Neural cell (in vitro differentiated cells): ENCODE measurements around the gene TANC2. TPM values are rescaled to one million over a fixed set of nuclear protein-coding genes. Genes with fewer than 3 reads are reported as not detected.

Experiments
- H2AFZ ChIP-seq: fragments of 200-600, 300-800 bp; sonication (generic), shearing (Covaris generic); 2 replicates; pipeline ENCODE4 v1.6.0; 2014; ENCODE audit warnings: low read depth, mild to moderate bottlenecking, antibody characterized with exemption, low read length, moderate library complexity
- H3F3A ChIP-seq: fragments of 200-600 bp; shearing (Covaris generic); 2 replicates; pipeline ENCODE4 v1.6.1; 2016; ENCODE audit warnings: mild to moderate bottlenecking, moderate library complexity, mixed read lengths, antibody characterized with exemption, low read length; ENCODE audit not compliant: insufficient read depth, poor library complexity, severe bottlenecking
- H3K27ac ChIP-seq: fragments of 200-600, 300-800 bp; sonication (generic), shearing (Covaris generic); 2 replicates; pipeline ENCODE4 v1.5.1; 2014; ENCODE audit warnings: mild to moderate bottlenecking, low read length, moderate library complexity
- H3K27me3 ChIP-seq: fragments of 300-800, 200-600 bp; sonication (generic), shearing (Covaris generic); 2 replicates; pipeline ENCODE4 v1.6.0; 2014; ENCODE audit warnings: mild to moderate bottlenecking, low read depth, low read length, moderate library complexity; ENCODE audit not compliant: insufficient read depth
- H3K36me3 ChIP-seq: fragments of 300-800, 200-600 bp; sonication (generic), shearing (Covaris generic); 2 replicates; pipeline ENCODE4 v1.5.1; 2014; ENCODE audit warnings: mild to moderate bottlenecking, antibody characterized with exemption, low read length, moderate library complexity; ENCODE audit not compliant: insufficient read depth
- H3K4me2 ChIP-seq: fragments of 300-800, 200-600 bp; sonication (generic), shearing (Covaris generic); 2 replicates; pipeline ENCODE4 v1.6.0; 2014; ENCODE audit warnings: mild to moderate bottlenecking, low read length
- H3K4me3 ChIP-seq: fragments of 300-800, 200-600 bp; sonication (generic), shearing (Covaris generic); 2 replicates; pipeline ENCODE4 v1.5.1; 2014; ENCODE audit warnings: mild to moderate bottlenecking, low read length, moderate library complexity
- H3K79me2 ChIP-seq: fragments of 200-600 bp; shearing (Covaris generic); replicated peaks from 2 replicates; pipeline ENCODE4 v1.6.0; 2014; ENCODE audit warnings: mild to moderate bottlenecking, low read length, moderate library complexity; ENCODE audit not compliant: insufficient read depth
- H3K9ac ChIP-seq: fragments of 300-800, 200-600 bp; sonication (generic), shearing (Covaris generic); 2 replicates; pipeline ENCODE4 v1.6.1; 2016; ENCODE audit warnings: mild to moderate bottlenecking, low read length, mixed read lengths
- H3K9me2 ChIP-seq: fragments of 200-600 bp; shearing (Covaris generic); 2 replicates; pipeline ENCODE4 v1.6.1; 2016; ENCODE audit warnings: mild to moderate bottlenecking, low read length, mixed read lengths; ENCODE audit not compliant: insufficient read depth
- H3K9me3 ChIP-seq: fragments of 200-600, 300-800 bp; sonication (generic), shearing (Covaris generic); 2 replicates; pipeline ENCODE4 v1.6.1; 2016; ENCODE audit warnings: mild to moderate bottlenecking, mixed run types, low read length, moderate library complexity, mixed read lengths
- H4K20me1 ChIP-seq: fragments of 200-600 bp; shearing (Covaris generic); 2 replicates; pipeline ENCODE4 v1.6.1; 2016; ENCODE audit warnings: mild to moderate bottlenecking, mixed run types; ENCODE audit not compliant: insufficient read depth
- EP300 ChIP-seq: fragments of 450-650 bp; conservative IDR thresholded peaks from 2 replicates; pipeline ENCODE4 v1.6.1; 2014; ENCODE audit warnings: antibody characterized with exemption, mild to moderate bottlenecking, moderate library complexity; ENCODE audit not compliant: poor library complexity, severe bottlenecking
- EZH2 ChIP-seq: fragments of 200-600, 300-800 bp; shearing (Covaris generic), sonication (generic); IDR thresholded peaks from 2 replicates; pipeline ENCODE4 v1.6.1; 2014; ENCODE audit warnings: antibody characterized with exemption, low read length, borderline replicate concordance, mild to moderate bottlenecking; ENCODE audit not compliant: insufficient read depth, poor library complexity, severe bottlenecking
- MXI1 ChIP-seq: fragments of 450-650 bp; conservative IDR thresholded peaks from 2 replicates; pipeline ENCODE4 v1.6.1; 2014; ENCODE audit warnings: antibody characterized with exemption, mild to moderate bottlenecking; ENCODE audit not compliant: poor library complexity, severe bottlenecking
- POLR2AphosphoS5 ChIP-seq: IDR thresholded peaks from 2 replicates; pipeline ENCODE4 v1.6.1; 2012
- RAD21 ChIP-seq: fragments of 450-650 bp; conservative IDR thresholded peaks from 2 replicates; pipeline ENCODE4 v1.6.1; 2014; ENCODE audit warnings: antibody characterized with exemption, mild to moderate bottlenecking, moderate library complexity
- SMC3 ChIP-seq: fragments of 450-650 bp; conservative IDR thresholded peaks from 2 replicates; pipeline ENCODE4 v1.6.1; 2014; ENCODE audit warnings: antibody characterized with exemption, mild to moderate bottlenecking, moderate library complexity; ENCODE audit not compliant: poor library complexity
- TAF1 ChIP-seq: IDR thresholded peaks from 2 replicates; pipeline ENCODE4 v1.6.1; 2012; ENCODE audit warnings: low read depth
- polyA plus RNA-seq: library from polyadenylated mRNA; depleted of rRNA; stranded (reverse); fragments of >200 nt; gene quantifications from 2 replicates; pipeline ENCODE4 v1.2.3, GENCODE V29; 2014
- TF ChIP-seq, protein P1 (sequence below): fragments of 450-650 bp; IDR thresholded peaks from 2 replicates; pipeline ENCODE4 v1.5.1; 2014; ENCODE audit warnings: antibody characterized with exemption, mild to moderate bottlenecking, moderate library complexity; ENCODE audit not compliant: poor library complexity, severe bottlenecking
- TF ChIP-seq, protein P2 (sequence below): IDR thresholded peaks from 2 replicates; pipeline ENCODE4 v1.6.1; 2012; ENCODE audit warnings: borderline replicate concordance

Gene TANC2
- polyA plus RNA-seq, 1 donor from 2014 or later, result 16.3 TPM

DNA sequence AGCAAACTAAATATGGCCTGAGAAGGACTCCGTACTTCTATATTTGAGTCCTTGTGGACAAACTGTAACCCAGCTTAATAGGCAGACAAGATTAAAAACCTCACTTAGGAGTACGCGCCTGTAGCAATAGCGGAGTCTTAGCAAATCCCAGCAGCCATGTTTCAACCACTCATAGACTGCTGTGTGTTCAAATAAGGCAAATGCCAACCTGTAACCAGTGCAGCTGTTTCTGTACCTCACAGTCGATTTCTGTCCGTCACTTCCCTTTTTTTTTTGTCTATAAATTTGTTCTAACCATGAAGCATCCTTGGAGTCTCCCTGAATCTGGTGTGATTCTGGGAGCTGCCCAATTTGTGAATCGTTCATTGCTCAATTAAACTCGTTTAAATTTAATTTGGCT lies 30.2 kb downstream of the TANC2 start:
- Histone ChIP-seq H3K79me2 (peaks cover 71% of the 10 kb centered on the region), H2AFZ (no peak overlapping the region), H3K36me3 (no peaks in the 10 kb centered on the region), H3K4me3 (no peak overlapping the region), H3K9me3 (no peaks in the 10 kb centered on the region), H3K27ac (no peak overlapping the region), H4K20me1 (peaks cover 24% of the 10 kb centered on the region), H3F3A (no peaks in the 10 kb centered on the region), H3K9ac (no peak overlapping the region), H3K4me2 (no peak overlapping the region), H3K9me2 (no peaks in the 10 kb centered on the region), H3K27me3 (no peaks in the 10 kb centered on the region)
- TF ChIP-seq POLR2AphosphoS5, result no peak
- TF ChIP-seq MXI1, result no peak
- no peak for TF ChIP-seq RAD21
- TF ChIP-seq EZH2, result no peak
- TF ChIP-seq SMC3, result no peak
- TF ChIP-seq, protein P1, sequence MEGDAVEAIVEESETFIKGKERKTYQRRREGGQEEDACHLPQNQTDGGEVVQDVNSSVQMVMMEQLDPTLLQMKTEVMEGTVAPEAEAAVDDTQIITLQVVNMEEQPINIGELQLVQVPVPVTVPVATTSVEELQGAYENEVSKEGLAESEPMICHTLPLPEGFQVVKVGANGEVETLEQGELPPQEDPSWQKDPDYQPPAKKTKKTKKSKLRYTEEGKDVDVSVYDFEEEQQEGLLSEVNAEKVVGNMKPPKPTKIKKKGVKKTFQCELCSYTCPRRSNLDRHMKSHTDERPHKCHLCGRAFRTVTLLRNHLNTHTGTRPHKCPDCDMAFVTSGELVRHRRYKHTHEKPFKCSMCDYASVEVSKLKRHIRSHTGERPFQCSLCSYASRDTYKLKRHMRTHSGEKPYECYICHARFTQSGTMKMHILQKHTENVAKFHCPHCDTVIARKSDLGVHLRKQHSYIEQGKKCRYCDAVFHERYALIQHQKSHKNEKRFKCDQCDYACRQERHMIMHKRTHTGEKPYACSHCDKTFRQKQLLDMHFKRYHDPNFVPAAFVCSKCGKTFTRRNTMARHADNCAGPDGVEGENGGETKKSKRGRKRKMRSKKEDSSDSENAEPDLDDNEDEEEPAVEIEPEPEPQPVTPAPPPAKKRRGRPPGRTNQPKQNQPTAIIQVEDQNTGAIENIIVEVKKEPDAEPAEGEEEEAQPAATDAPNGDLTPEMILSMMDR, result no peak
- TF ChIP-seq EP300, result no peak
- TF ChIP-seq TAF1, result no peak

DNA sequence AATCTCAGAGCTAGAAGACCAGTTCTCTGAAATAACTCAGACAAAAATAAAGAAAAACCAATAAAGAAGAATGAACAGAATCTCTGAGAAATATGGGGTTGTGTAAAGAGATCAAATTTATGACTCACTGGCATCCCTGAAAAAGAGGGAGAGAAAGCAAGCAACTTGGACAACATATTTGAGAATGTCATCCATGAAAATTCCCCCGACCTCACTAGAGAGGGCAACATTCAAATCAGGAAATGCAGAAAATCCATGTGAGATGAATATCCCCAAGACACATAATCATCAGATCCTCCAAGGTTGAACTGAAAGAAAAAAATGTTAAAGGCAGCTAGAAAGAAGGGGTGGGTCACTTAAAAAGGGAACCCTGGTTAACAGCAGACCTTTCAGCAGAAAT lies 32.1 kb downstream of the TANC2 start:
- Histone ChIP-seq H3K9me2 (no peaks in the 10 kb centered on the region), H3K4me2 (no peak overlapping the region), H3K9me3 (no peaks in the 10 kb centered on the region), H3K9ac (no peak overlapping the region), H3K27me3 (no peaks in the 10 kb centered on the region), H2AFZ (no peak overlapping the region), H3K36me3 (no peaks in the 10 kb centered on the region), H3K4me3 (no peak overlapping the region), H3K27ac (no peak overlapping the region), H3F3A (no peaks in the 10 kb centered on the region), H3K79me2 (peaks cover 68% of the 10 kb centered on the region), H4K20me1 (peaks cover 11% of the 10 kb centered on the region)
- TF ChIP-seq, protein P1, result no peak
- TF ChIP-seq EP300 (no peak), RAD21 (no peak), POLR2AphosphoS5 (no peak), SMC3 (no peak), MXI1 (no peak), EZH2 (no peak), TAF1 (no peak)
- TF ChIP-seq, protein P2, sequence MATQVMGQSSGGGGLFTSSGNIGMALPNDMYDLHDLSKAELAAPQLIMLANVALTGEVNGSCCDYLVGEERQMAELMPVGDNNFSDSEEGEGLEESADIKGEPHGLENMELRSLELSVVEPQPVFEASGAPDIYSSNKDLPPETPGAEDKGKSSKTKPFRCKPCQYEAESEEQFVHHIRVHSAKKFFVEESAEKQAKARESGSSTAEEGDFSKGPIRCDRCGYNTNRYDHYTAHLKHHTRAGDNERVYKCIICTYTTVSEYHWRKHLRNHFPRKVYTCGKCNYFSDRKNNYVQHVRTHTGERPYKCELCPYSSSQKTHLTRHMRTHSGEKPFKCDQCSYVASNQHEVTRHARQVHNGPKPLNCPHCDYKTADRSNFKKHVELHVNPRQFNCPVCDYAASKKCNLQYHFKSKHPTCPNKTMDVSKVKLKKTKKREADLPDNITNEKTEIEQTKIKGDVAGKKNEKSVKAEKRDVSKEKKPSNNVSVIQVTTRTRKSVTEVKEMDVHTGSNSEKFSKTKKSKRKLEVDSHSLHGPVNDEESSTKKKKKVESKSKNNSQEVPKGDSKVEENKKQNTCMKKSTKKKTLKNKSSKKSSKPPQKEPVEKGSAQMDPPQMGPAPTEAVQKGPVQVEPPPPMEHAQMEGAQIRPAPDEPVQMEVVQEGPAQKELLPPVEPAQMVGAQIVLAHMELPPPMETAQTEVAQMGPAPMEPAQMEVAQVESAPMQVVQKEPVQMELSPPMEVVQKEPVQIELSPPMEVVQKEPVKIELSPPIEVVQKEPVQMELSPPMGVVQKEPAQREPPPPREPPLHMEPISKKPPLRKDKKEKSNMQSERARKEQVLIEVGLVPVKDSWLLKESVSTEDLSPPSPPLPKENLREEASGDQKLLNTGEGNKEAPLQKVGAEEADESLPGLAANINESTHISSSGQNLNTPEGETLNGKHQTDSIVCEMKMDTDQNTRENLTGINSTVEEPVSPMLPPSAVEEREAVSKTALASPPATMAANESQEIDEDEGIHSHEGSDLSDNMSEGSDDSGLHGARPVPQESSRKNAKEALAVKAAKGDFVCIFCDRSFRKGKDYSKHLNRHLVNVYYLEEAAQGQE, result no peak
